Stomach (tissue), 9 donors: ENCODE data around the gene CALN1. TPM values are rescaled to one million over a fixed set of nuclear protein-coding genes. Genes with fewer than 3 reads are reported as not detected.

Experiments used
- DNase-seq, 2 donors: peaks; one replicate each; pipeline versions ENCODE4 v3.0.0 to v3.0.0-alpha.2; 2013 to 2019
- H3K27ac ChIP-seq, 5 donors: fragments of 200-600 bp in 4 of 5; sonication (generic) in 4 of 5; one replicate each; pipeline ENCODE4 v1.5.1; 2013 to 2019; ENCODE audit warnings: mild to moderate bottlenecking in 1 of 5, moderate library complexity in 1 of 5
- H3K27me3 ChIP-seq, 3 donors: fragments of 200-600 bp; sonication (generic); one replicate each; pipeline ENCODE4 v1.5.1; 2017 to 2019; ENCODE audit warnings: mixed run types in 1 of 3
- H3K36me3 ChIP-seq, 4 donors: fragments of 200-600 bp; sonication (generic); 1 replicate in 3 of 4; 2 replicates in 1 of 4; pipeline ENCODE4 v1.5.1; 2016 to 2019
- H3K4me1 ChIP-seq, 4 donors: fragments of 200-600 bp; sonication (generic); one replicate each; pipeline ENCODE4 v1.5.1; 2016 to 2019
- H3K4me3 ChIP-seq, 4 donors: fragments of 200-600 bp; sonication (generic) in 3 of 4; one replicate each; pipeline ENCODE4 v1.5.1; 2016 to 2019; ENCODE audit warnings: mild to moderate bottlenecking in 1 of 4
- H3K9me3 ChIP-seq, 4 donors: fragments of 200-600 bp; sonication (generic); one replicate each; pipeline ENCODE4 v1.5.1; 2016 to 2019
- CTCF ChIP-seq, 7 experiments: fragments of 450-650 bp in 4 of 7; fragments of 200-600 bp in 3 of 7; sonication (generic) in 3 of 7; IDR thresholded peaks; one replicate each; pipeline ENCODE4 v1.5.1; 2016 to 2019; ENCODE audit warnings: antibody characterized with exemption in 7 of 7, control low read depth in 2 of 7, mild to moderate bottlenecking in 1 of 7
- EP300 ChIP-seq: sonication (generic); formaldehyde crosslinking; IDR thresholded peaks from one replicate; pipeline ENCODE4 v1.6.1; 2017; ENCODE audit warnings: antibody characterized with exemption
- POLR2A ChIP-seq, 4 donors: fragments of 450-650 bp; IDR thresholded peaks; one replicate each; pipeline ENCODE4 v1.6.1; 2016; ENCODE audit warnings: antibody characterized with exemption in 4 of 4, control low read depth in 2 of 4, mild to moderate bottlenecking in 1 of 4, moderate library complexity in 1 of 4
- POLR2AphosphoS5 ChIP-seq, 3 donors: sonication (generic); formaldehyde crosslinking; IDR thresholded peaks; one replicate each; pipeline ENCODE4 v1.6.1; 2016; ENCODE audit warnings: antibody characterized with exemption in 3 of 3
- WGBS, 5 donors: extraction: QIAGEN DNeasy Blood & Tissue Kit in 3 of 5; methylation state at CpG; one replicate each; pipeline versions ENCODE4 v1.1.5 to v1.1.7; 2013 to 2018; 5-methylcytosine and 5-hydroxymethylcytosine counted together
- intact Hi-C: fragments of 100-400 bp; cut with DNase I; formaldehyde crosslinking; loops from one replicate; pipeline ENCODE4 v1.15.1; 2023; ENCODE audit warnings: low total_unique reads
- polyA plus RNA-seq, 3 donors: library from polyadenylated mRNA; stranded (reverse); fragments of 200-250 nt; gene quantifications; one replicate each; pipeline ENCODE4 v1.2.3, GENCODE V29; 2013
- total RNA-seq, 5 donors: library from RNA; depleted of rRNA; stranded (reverse); fragments of >200 nt; gene quantifications; one replicate each; pipeline versions ENCODE4 v1.1.0 to v1.2.3, GENCODE V29; 2014 to 2016
- donor health status: healthy with polysubstance abuse.
- donor health status: Bipolar disorder and iron deficiency.
- donor health status: healthy.

The CALN1 gene
- total and polyA plus RNA-seq, 8 donors, result under 0.01 to 51.9 (median 0.37) TPM; not detected in 5

- Histone ChIP-seq H3K27ac (no peak overlapping the region), H3K4me3 (no peak overlapping the region), H3K27me3 (no peaks in the 10 kb centered on the region), H3K9me3 (no peaks in the 10 kb centered on the region), H3K36me3 (no peaks in the 10 kb centered on the region), H3K4me1 (peaks cover 0 to 7% (median 0%) of the 10 kb centered on the region in 4 donors)
- intact Hi-C loops, result no loop called here
- 35 to 43% (median 39%) methylated on average over 15 of the region's 15 CpGs for WGBS, 5 donors
- TF ChIP-seq CTCF (IDR thresholded peaks at IDR 0.05), result no peak
- TF ChIP-seq POLR2A (IDR thresholded peaks at IDR 0.05), result no peak
- TF ChIP-seq POLR2AphosphoS5 (IDR thresholded peaks at IDR 0.05), result no peak
- no peak for TF ChIP-seq EP300
- DNase-seq, result peak in 1 of 2 donors; percentile 39
Observed at GRCh38 chr7:72435366-72435765, 23.2 kb upstream of the CALN1 start.

- H3K9me3 ChIP-seq, result no peaks in the 10 kb centered on the region
- H3K27me3 ChIP-seq, result no peaks in the 10 kb centered on the region
- peaks cover 0 to 3% (median 0%) of the 10 kb centered on the region in 4 donors for H3K4me1 ChIP-seq
- no peak for DNase-seq
- no peak overlapping the region for H3K4me3 ChIP-seq
- 76 to 86% (median 79%) methylated on average over 6 to 7 of the region's 7 CpGs for WGBS, 5 donors
- no peak for TF ChIP-seq EP300
- no peak for TF ChIP-seq CTCF (IDR thresholded peaks at IDR 0.05)
- no peak for TF ChIP-seq POLR2AphosphoS5 (IDR thresholded peaks at IDR 0.05)
- no peak for TF ChIP-seq POLR2A (IDR thresholded peaks at IDR 0.05)
- no peak overlapping the region for H3K27ac ChIP-seq
- intact Hi-C loops, result no loop called here
- H3K36me3 ChIP-seq, result no peaks in the 10 kb centered on the region
Observed at GRCh38 chr7:72430531-72430930, 18.4 kb upstream of the CALN1 start.

- H3K4me1 ChIP-seq, result no peaks in the 10 kb centered on the region
- H3K9me3 ChIP-seq, result no peaks in the 10 kb centered on the region
- intact Hi-C loops, result no loop called here
- no peak for TF ChIP-seq POLR2A (IDR thresholded peaks at IDR 0.05)
- no peak for TF ChIP-seq EP300
- TF ChIP-seq POLR2AphosphoS5 (IDR thresholded peaks at IDR 0.05), result no peak
- no peak for TF ChIP-seq CTCF (IDR thresholded peaks at IDR 0.05)
- no peak overlapping the region for H3K4me3 ChIP-seq
- WGBS, 5 donors, result 81 to 91% (median 84%) methylated on average over 5 of the region's 5 CpGs
- no peaks in the 10 kb centered on the region for H3K36me3 ChIP-seq
- DNase-seq, result no peak
- H3K27ac ChIP-seq, result no peak overlapping the region
- no peaks in the 10 kb centered on the region for H3K27me3 ChIP-seq
Observed at GRCh38 chr7:72429316-72429715, 17.2 kb upstream of the CALN1 start.

GRCh38 chr7:72416846-72417245 lies 4.7 kb upstream of the CALN1 start:
- Histone ChIP-seq H3K4me3 (no peak overlapping the region), H3K36me3 (no peaks in the 10 kb centered on the region), H3K27ac (no peak overlapping the region), H3K9me3 (peaks cover 0 to 31% (median 20%) of the 10 kb centered on the region in 4 donors), H3K27me3 (no peaks in the 10 kb centered on the region), H3K4me1 (no peaks in the 10 kb centered on the region)
- 80 to 88% (median 85%) methylated on average over 8 of the region's 8 CpGs for WGBS, 5 donors
- no peak for DNase-seq
- intact Hi-C loops, result no loop called here
- TF ChIP-seq CTCF (IDR thresholded peaks at IDR 0.05) (no peak), POLR2A (IDR thresholded peaks at IDR 0.05) (no peak), POLR2AphosphoS5 (IDR thresholded peaks at IDR 0.05) (no peak), EP300 (no peak)
